GM12864 (cell line): ENCODE data around the gene MTMR6.

Experiments used
- DNase-seq: peaks from one replicate; pipeline ENCODE4 v3.0.0-alpha.2; 2011; ENCODE audit warnings: low read depth
- H3K4me3 ChIP-seq: 2 replicates; pipeline ENCODE4 v1.5.1; 2011; ENCODE audit warnings: mild to moderate bottlenecking, low read depth, low read length, control low read depth
- TF ChIP-seq, protein P1 (sequence below): IDR thresholded peaks from 2 replicates; pipeline ENCODE4 v1.5.1; 2011; ENCODE audit warnings: low read depth, mild to moderate bottlenecking, moderate library complexity, low read length, control low read depth, inconsistent platforms; ENCODE audit errors: missing control alignments

MTMR6 gene

DNA sequence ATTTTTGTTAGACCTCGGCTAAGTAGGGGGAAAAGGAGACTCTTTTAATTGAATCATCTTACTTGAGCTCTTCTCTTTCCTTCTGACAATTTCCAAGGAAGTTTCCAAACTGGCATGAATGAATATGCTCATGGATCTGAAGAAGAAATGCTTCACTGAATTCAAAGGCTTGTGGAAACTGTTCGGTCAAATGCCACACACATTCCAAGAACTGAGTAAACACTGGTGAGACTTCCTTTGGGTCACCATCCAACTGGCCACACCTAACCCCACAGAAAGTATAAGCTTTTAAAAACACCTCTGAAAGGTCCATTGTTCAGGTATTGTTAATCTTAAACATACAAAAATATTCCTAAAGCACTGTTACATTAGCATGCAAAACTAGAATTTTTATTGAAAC lies 33.6 kb downstream of the MTMR6 start:
- TF ChIP-seq, protein P1, sequence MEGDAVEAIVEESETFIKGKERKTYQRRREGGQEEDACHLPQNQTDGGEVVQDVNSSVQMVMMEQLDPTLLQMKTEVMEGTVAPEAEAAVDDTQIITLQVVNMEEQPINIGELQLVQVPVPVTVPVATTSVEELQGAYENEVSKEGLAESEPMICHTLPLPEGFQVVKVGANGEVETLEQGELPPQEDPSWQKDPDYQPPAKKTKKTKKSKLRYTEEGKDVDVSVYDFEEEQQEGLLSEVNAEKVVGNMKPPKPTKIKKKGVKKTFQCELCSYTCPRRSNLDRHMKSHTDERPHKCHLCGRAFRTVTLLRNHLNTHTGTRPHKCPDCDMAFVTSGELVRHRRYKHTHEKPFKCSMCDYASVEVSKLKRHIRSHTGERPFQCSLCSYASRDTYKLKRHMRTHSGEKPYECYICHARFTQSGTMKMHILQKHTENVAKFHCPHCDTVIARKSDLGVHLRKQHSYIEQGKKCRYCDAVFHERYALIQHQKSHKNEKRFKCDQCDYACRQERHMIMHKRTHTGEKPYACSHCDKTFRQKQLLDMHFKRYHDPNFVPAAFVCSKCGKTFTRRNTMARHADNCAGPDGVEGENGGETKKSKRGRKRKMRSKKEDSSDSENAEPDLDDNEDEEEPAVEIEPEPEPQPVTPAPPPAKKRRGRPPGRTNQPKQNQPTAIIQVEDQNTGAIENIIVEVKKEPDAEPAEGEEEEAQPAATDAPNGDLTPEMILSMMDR: no peak
- no peak overlapping the region for H3K4me3 ChIP-seq
- DNase-seq: no peak

GRCh38 chr13:25252752-25253151 lies 34.5 kb downstream of the MTMR6 start:
- TF ChIP-seq, protein P1: no peak
- H3K4me3 ChIP-seq: no peak overlapping the region
- no peak for DNase-seq

GRCh38 chr13:25252225-25252624 lies 35.1 kb downstream of the MTMR6 start:
- DNase-seq: no peak

DNA sequence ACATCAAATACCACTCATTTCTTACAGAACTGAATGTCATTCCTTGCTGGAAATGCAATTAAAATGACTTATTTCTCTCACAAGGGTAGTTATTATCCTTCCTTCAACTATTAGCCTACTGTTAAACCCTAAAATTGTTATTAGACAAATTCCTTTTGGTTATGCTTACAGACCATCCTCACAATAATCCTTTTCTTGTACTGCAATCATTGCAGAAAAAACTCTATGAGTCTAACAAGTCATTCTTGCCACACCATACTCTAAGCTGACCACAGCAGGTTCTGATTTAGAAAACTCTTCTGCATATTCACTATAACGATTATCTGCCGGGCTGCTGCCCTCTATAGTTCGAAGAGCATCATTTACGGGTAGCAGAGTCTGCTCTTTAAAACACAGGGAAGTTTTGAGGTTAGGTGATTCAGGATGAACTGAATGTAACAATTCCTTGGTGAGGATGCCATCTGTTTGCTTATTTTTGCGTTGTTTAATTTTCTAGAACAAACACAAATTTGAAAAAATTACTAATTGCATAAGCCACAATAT lies 38.2 kb downstream of the MTMR6 start:
- no peak overlapping the region for H3K4me3 ChIP-seq
- peak; percentile 24 for DNase-seq
- TF ChIP-seq, protein P1: peak; percentile 59

More at GRCh38 chr13:25252225-25252624, 35.1 kb downstream of the MTMR6 start:
- no peak overlapping the region for H3K4me3 ChIP-seq
- TF ChIP-seq, protein P1: no peak

DNA sequence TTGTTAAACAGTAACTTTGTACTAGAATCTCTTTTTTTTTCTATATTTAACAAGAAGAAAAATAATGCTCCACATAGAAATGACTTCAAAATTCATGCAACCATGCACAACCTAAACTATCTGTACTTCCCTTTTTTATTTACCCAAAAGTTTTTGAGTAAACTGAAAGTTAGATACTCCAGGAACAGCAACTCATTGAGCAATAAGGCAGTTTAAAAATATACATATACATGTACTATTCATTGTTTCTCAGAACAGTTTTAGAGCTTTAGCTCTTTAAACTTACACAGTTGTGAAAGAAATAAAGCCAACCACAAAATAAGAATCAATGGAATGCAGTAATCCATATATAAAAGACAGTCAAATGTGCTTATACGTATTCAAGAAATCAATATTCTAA lies 39.2 kb downstream of the MTMR6 start:
- no peak overlapping the region for H3K4me3 ChIP-seq
- DNase-seq: peak; percentile 36
- TF ChIP-seq, protein P1: no peak

GRCh38 chr13:25247360-25247759 lies 39.9 kb downstream of the MTMR6 start:
- no peak overlapping the region for H3K4me3 ChIP-seq
- no peak for DNase-seq
- TF ChIP-seq, protein P1: no peak

DNA sequence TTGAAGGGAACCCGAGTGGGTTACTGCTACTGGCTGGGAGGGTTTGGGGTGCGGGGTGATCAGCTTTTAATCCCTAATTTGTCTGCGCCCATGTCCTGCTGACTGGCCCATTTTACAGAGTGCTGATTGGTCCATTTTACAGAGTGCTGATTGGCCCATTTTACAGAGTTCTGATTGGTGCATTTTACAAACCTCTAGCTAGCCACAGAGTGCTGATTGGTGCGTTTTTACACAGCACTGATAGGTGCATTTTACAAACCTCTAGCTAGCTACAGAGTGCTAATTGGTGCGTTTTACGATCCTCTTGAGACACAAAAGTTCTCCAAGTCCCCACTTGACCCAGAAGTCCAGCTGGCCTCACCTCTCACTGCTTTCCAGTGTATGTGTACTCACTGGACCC lies 43.2 kb downstream of the MTMR6 start:
- TF ChIP-seq, protein P1: no peak
- H3K4me3 ChIP-seq: no peak overlapping the region

More for the DNA sequence above, 43.2 kb downstream of the MTMR6 start:
- DNase-seq: no peak
